ENCODE data around the gene TRABD2B.

Gene TRABD2B

DNA sequence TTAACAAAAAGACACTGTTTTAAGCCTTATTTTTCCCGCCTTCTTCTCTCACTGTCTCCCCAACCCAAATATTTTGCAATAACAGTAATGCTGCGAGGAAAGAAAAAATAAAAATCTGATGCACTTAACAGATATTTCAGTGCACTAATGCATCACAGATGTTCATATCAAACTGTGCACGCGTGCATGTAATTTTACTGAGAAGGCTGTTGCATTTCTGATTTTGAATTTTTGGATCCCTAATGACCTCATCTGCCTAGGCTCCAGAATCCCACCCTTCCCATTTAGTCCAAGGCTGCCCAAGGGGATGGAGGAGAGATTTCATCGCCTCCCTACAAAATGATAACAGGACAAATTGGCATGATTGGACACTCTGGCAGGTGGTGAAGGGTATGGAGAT lies 5.5 kb downstream of the TRABD2B start:
- no peak for DNase-seq

DNA sequence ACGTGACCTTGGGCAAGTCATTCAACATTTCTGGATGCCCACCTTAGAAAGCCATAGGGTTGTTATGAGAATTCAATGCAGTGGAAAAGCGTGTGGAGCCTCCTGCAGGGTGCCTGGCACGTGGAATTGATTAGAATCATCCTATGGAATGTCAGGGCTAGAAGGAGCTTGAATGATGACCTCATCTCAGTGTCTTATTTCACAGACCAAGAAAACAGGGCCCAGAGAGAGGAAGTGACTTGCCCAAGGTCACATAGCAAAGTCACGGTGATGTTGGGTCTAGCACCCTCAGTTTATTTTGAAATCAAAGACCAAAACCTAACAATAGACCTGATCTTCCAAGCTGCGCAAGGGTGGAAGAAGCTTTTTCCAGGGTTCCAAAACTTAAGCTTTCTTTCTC lies 6.0 kb downstream of the TRABD2B start:
- DNase-seq: no peak

DNA sequence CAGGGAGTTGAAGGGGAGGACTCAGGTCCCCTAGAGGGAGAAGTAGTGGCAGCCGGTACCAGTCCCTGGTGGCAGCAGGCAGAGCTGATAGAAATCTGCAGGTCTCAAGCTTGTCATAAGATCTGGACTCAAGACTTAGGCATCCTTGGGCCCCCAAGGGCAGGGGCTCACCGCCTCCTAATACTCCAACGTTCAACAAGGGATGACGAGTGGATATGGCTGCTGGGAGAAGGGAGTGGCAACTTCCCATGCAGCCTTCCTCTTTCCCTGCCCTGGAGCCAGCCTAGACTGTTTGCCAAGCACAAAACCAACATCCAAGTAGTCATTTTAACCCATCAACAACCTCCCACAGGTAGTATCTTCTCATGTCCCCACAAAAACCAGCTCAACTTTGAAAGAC lies 6.9 kb downstream of the TRABD2B start:
- DNase-seq: no peak

DNA sequence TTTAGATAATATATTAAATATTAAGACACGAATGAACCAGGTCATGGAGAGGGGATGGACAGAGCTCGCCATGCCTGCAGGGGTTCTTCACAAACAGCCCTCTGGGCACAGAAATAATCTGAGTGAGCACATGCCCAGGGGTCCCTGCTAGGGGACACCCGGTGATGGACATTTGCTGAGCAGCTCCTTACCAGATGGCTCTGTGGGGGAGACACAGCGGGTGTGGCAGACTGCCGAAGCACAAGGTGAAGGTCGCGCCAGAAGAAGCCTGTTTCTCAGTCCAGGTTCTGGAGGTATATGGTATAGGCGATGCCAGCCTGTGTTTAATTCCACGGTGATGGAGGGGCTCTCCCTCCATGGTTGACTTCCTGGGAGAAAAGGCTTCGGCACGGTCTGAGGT lies 9.6 kb downstream of the TRABD2B start:
- DNase-seq: no peak

DNA sequence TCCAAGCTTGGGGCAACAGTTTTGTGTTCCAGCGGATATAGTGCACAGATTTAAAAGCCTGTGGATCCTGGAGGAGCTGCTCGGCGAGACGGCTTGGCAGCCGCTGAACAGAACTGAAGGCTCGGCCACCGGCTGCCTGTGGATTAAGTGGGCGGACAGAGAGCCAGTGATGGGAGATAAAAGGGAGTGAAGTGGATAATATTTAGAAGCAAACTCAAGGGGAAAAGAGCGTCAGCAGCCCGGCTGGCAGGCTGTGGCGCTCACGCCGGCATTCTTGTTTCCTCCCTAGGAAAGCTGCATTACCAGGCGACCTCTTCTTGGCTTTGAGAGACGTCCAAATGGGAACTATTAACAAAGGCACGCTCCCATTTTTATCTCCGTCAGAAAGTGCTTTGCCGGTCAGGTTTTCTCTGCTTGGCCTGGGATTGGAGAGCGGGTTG lies 10.4 kb downstream of the TRABD2B start:
- DNase-seq: no peak

DNA sequence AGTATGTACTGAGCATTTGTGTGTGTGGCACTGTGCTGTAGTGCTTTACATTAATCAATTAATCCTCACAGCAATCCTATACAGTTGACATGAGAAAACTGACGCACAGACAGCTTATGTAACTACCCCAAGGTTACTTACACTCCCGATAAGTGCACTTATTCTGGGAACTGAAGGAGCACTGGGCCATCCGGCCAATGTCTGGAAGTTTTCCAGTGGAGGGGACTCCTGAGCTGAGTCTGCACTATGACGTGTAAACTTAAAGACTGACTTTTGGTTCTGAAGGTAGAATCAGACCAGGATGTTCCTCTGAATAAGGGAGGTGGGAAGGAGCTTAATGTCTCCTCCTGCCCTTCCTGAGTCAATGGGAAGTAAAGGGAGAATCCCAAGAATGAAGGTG lies 12.2 kb downstream of the TRABD2B start:
- no peak for DNase-seq

DNA sequence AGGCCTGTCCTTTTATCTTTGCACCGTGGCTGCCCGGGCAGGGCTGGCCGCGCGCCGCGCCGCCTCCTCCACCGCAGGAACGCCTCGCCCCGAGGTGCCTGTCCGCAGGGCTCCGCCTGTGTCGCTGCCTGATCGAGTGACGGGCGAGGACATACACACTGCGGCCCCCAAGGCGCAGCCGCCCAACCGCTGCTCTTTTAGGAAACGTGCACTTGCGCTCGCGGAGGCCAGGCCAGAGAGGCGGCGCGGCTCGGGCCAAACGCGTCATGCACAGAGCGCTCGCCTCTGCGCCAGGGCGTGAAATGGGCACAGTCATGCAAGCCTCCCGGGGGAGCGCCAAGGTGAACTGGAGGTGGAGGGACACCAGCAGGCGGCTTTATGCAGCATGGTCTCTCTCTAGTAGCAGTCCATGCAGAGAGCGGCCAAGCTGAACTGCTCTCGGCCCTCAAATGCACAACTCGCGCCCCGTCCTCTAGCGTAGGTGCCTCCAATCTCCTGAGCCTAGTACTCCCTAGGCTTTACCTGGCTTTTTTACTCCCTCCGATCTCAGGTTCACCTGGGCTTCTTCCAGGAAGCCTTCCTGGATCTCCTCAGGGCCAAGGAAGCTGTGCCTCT lies 12.9 kb downstream of the TRABD2B start:
- DNase-seq: no peak

DNA sequence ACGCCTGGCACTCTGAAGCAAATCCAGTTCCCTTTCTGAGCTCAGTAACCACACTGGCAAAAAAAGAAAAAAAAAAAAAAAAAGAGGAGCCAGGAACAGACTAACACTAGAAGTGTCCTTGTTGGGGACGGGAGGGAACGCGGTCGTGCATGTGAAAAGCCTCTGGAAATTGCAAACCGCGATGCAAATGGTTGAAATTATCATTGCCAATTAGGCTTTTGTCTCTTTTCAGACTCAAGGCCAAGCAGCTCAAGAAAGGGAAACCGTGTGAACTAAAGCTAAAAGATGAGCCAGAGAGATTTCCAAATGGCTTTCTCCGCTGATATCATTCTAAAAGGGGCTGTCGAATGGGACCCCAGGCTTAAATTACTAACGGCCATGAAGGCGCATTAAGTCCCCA lies 13.5 kb downstream of the TRABD2B start:
- DNase-seq: no peak

DNA sequence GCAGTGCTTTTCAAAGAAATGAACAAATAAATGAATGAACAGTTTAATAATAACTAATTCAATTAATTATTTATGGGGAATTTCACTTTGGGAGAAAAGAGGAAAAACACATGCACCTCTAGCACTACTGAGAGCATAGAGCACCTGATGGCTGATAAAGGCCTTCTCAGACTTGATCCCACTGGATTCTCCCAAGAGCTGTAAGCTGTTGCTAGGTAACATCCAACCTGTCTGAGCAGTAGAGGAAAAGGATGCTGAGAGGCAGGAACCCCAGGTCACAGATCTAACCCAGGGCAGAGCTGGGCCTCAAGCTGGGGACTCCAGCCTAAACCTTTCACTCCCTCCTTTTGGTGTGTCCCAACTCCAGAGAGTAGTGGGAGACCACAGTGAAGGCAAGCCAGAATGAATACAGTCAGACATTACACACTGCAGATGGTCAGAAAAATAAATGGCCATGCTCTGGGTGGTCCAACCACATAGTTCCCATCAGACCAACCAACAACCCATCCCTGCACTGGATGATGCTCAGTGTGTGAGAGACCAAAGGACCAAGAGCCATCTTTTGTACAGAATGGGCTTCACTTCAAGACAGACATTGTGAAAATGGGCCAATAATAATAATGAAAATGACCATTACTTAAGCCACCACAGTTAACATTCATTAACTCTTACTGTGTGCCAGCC lies 15.4 kb downstream of the TRABD2B start:
- DNase-seq: no peak

DNA sequence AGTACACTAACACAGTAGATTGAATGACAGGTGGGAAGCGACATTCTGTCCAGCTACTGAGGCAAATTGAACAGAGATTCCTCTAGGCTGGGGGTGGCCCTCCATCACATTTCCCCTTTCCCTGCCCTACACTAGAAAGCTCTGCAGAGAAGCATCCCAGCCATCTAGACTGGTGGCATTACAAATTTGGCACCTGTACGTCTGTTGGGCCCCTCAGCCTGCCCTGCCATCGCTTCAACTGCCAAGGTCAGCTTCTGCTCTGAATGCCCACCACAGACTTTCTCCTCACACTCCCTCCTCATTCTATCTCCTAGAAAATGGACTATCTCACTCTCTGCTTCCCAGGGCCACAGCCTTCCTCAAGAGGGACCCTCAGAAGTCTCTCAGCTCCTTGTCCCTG lies 16.7 kb downstream of the TRABD2B start:
- no peak for DNase-seq

DNA sequence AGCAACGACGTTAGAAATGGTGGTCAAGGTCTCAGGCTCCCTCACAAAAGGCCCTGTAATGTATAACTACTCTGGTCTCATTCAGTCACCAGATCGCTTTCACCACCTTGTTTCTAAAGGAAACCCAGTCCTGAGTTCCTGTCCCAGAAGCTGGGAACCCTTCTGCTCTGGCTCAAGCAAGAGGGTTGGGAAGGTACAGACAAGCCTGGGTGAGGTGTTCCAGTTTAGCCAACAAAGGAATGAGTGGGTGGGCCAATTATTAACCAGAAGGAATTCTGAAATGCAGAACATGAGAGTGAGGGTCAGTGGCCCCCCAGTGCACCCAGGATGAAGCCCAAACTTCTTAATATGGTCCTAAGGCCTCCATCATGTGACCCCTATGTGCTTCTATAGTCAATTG lies 17.5 kb downstream of the TRABD2B start:
- no peak for DNase-seq

DNA sequence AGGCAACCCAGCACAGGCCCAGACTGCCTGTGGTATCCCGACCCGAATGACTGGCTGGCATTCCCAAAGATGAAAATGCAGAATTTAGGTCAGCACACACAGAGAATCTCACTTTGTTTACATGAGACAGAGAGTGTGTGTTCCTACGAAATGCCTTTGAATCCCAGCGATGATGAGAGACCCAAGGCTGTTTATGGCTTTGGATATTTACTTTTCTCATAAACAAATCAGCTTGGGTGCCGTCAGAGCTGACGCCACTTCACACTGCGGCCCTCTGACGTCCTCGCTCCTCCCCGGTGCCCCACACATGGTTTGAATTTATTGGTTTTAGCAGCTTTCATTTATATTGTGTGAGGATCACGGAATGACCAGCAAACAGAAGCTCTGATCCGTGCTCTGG lies 18.7 kb downstream of the TRABD2B start:
- no peak for DNase-seq

DNA sequence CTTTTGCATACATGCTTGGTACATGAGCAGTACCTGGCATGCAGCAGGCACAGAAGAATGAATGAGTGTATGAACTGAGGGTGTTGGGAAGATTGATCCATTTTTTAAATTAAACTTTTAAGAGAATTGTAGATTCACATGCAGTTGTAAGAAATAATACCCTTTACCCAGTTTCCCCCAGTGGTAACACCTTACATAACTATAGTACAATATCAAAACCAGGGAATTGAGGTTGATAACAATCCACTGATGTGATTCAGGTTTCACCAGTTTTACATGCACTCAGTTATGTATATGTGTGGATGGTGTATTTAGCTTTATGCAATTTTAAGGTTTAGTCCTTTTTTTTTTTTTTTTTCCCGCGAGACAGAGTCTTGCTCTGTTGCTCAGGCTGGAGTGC lies 20.5 kb downstream of the TRABD2B start:
- no peak for DNase-seq

DNA sequence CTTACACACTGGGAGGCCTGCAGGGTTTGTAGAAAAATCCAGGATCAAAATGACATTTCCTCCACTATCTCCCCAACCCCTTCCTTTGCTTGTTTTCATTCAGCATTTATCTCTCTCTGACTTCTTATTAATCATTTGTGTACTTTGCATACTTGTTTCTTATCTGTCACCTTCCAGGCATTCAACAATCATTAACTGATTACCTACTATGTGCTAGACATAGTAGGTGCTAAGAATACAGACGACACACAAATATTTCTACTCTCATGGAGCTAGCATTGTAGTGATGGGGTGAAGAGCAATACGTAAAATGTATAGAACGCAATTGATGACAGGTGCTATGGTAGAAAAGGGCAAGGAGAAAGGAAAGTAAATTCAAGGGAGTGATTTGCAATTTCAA lies 20.9 kb downstream of the TRABD2B start:
- DNase-seq: no peak

DNA sequence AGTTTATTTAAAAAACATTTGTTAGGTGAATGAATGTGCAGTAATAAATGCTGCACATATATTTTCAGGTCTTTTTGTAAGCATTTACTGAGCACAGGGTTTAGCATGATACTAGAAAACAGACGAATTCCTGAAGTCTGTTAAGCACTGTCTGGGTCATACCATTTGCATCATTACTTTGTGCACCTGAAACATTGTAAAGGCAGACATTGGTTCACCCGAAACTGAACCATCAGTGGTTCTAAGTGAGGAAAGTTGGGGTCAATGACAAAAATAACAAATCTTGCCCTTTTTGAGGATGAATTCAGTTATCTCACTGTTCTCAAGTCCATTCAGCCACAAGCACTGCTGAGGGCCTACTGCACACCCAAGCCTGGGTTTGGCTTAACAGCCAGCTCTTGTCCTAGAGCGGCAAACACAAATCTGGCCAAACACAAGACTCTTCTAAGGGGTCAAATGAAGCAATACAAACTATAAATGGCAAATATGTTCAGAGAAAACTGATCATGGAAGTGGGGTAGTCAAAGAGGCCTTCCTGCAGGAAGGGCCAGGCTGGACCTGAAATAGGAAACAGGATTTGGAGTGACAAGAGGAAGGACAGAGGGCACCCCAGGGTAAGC lies 21.8 kb downstream of the TRABD2B start:
- DNase-seq: no peak

DNA sequence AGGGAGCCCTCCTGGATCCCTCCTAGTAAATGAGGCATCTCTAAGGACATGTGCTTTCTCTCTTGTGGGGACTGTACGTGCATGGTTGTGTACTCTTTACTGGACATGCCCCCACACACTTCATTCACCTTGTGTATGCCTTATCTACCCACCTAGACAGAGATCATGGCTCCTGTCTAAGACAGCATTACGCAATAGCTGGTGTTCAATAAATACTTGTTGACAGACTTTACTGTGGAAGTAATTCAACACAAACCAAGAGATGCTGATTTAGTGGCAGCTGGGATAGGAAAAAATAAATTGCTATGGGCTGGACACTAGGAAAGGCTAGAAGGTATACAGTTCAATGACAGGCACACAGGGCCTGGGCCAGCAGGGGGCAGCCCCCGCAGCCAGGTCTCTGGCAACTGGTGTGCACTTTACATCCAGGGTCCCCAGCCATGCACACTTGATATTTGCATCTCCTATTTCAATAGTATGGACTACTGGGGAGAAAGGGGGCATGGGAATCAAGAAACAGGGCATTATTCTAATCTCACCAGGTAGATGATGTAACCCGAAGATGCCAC lies 24.2 kb downstream of the TRABD2B start:
- DNase-seq: no peak

DNA sequence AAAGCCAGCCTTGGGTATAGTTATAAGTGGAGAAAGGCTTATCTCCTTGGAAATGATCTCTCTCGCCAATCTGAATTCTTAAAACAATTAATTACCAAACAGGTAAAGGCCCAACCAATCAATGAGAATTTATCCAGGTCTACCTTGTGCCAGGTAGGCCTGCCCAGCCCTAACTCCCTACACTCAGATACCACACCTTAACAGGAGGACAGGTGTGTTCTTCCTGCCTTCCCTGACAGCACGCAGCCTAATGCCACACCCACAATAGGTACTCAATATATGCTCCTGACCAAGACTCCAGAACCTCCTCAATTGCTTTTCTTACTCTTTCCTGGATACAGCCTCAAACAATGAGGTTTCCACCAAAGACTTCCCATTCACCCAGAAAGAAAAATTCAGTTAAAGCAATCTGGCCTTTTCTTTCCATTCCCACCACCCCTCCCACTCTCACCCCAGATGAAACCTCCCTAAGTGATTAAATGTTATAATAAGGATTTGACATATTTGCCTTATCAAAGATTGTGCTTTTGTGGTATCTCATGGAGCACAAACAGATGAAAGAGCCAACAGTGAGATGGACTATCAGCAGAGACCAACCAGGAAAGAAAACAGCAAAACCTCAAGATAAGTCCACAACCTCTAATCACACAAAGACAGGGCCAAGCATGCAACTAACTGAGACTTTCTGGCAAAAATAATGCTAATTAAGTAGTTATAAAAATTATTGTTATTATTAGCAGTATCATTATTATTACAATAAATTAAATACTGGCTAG lies 25.6 kb downstream of the TRABD2B start:
- no peak for DNase-seq

DNA sequence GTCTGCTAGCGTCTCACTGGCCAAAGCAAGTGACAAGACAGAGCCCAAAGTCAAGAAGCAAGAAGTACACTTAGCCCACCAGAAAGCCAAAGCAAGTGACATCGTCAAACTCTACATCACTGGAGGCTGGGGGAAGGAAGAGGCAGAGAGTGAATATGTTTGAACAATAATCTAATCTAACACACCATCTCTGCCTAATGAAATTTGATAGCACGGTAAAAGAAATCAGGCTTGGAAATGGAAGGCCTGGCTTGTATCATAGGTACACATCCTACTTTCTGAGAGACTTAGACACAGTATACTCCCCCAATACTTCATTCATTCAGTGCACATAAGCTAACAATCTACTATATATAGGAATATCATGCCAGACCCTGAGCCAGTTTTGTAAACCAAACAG lies 26.3 kb downstream of the TRABD2B start:
- DNase-seq: no peak

DNA sequence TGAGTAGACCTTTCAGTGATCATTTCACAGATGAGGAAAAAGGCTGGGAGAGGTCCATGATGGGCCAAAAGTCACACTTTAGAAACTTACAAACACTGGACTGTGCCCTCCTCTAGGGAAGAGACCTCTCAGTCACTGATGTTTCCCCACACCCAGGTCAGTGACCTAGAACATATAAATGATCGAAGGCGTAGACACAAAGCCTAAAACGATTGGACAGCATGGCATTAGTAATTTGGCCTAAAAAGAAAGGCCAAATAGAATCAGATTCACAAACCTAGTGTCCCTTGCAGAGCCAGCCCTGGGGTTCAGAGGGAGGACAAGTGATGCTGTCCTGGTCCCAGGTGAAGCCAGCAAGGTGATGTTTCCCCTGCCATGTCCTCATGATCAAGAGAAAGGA lies 27.7 kb downstream of the TRABD2B start:
- no peak for DNase-seq

DNA sequence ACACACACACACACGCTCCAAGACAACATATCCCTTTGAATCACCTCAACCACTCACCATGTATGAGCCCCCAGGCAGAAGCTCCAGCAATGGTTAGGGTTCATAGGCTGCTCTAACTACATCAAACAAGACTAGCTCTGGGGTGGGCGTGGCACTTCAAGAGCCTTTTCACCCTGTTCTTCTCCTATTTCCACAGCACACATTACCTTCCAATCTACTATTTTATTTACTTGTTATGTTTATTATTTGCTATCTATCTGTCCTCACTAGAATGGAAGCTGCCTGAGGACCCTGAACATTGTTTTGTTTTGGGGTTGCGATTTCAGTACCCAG lies 28.7 kb downstream of the TRABD2B start:
- DNase-seq: no peak

DNA sequence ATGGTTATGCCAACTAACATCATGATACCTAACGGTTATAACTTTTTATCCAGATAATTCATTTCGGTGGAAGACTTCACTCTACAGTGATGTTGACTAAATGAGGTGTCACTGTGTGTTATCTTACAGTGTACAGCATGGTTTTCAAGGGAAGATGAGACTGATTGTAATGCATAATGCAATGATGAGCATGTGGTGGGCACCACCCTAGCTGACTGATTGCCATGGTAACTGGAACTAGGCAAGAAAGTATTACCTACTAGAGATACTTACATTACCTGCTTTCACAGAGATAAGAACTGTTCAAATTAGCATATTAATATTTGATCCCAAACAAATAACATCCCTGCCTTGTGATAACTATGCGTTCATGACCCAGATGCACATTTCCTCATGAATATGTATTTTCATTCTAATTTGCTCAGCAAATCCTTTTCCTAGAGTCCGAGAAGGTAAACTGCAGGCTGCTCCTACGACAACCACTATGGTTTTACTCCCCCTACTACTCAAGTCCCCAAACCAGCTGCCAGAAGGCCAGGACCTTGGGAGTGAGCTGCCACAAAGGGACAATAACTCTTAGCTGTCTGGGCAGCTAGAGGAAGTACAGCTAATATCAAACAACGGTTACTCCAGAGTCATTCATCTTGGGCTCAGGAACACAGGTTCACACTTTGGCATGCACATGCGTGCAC lies 29.2 kb downstream of the TRABD2B start:
- DNase-seq: no peak

DNA sequence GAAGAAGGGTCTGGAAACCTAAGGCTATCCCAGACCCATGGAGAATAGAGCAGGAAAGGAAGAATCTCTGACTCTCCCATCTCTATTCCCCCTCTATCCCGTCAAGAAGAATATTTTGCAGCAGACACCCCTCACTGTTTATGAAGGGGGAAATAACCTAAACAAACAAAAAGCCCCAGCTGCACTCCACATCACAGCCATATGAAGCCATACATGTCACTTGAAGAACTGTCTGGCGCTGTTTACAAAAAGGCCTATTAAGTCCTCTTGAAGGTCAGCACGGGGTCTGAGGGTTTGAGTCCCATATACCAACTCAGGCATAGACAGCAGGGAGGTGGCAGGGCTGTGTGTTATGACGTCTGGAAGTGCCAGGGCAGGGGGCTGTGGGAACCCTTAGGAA lies 31.4 kb downstream of the TRABD2B start:
- DNase-seq: no peak

DNA sequence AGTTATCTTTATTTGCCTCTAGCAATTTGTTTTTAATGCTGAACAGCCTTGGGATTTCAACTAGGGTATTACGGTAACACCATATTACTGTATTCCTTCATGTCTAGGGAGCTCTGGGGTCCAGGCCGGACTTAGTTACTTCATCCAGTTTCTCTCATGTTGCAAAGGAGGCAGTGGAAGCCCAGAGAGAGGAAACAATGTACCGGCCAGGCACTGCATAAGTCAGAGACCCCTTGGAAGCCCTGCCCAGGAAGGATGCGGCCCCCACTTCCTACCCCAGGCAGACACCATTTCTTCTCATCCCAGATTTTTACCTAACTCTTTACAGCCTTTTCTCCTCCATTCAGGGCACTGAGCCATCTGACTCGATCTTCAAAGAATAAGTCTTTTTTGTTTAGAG lies 32.5 kb downstream of the TRABD2B start:
- DNase-seq: no peak

Data from activated effector memory CD4-positive, alpha-beta T cell treated with anti-CD3 and anti-CD28 coated beads, Interleukin-2, amount 50 U/mL, for 16 hours (primary cell).